Epithelial cell of proximal tubule (primary cell): ENCODE measurements around the gene SACM1L. TPM values are rescaled to one million over a fixed set of nuclear protein-coding genes. Genes with fewer than 3 reads are reported as not detected.

Experiments used
- DNase-seq: peaks from one replicate; pipeline ENCODE4 v3.0.0-alpha.2; 2011; ENCODE audit warnings: low read depth
- H3K4me3 ChIP-seq: 2 replicates; pipeline ENCODE4 v1.5.1; 2011; ENCODE audit warnings: low read depth, mild to moderate bottlenecking, low read length
- total RNA-seq: library from RNA; depleted of rRNA; stranded (reverse); fragments of >200 nt; gene quantifications from 2 replicates; pipeline ENCODE4 v1.2.3, GENCODE V29; 2015
- TF ChIP-seq, protein P1 (sequence below): conservative IDR thresholded peaks from 2 replicates; pipeline ENCODE4 v1.5.1; 2012; ENCODE audit warnings: low read depth, mild to moderate bottlenecking, low read length

Gene SACM1L
- total RNA-seq, 1 donor from 2014 or later, result 15.2 TPM

DNA sequence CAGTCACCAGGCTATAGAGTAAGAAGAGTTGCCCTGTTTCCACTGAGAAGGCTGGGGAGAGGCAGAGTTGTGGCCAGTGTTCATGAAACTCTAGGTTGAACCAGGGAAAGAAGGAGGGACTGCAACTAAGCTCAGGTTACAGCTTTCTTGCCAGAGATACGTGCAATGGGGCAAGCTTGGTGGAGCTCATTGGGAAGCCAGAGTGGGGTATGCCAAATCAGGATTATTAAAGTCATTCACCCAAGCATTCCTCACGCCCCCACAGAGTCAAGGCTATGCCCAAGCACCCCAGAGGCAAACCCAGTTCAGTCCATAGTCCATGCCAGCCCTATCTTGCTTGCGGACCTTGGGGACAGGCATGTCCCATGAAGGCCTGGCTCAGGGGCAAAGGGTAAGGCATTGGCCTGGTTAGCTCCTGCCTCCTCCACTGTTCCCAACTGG is 89.6 kb downstream of the SACM1L start:
- TF ChIP-seq, protein P1, sequence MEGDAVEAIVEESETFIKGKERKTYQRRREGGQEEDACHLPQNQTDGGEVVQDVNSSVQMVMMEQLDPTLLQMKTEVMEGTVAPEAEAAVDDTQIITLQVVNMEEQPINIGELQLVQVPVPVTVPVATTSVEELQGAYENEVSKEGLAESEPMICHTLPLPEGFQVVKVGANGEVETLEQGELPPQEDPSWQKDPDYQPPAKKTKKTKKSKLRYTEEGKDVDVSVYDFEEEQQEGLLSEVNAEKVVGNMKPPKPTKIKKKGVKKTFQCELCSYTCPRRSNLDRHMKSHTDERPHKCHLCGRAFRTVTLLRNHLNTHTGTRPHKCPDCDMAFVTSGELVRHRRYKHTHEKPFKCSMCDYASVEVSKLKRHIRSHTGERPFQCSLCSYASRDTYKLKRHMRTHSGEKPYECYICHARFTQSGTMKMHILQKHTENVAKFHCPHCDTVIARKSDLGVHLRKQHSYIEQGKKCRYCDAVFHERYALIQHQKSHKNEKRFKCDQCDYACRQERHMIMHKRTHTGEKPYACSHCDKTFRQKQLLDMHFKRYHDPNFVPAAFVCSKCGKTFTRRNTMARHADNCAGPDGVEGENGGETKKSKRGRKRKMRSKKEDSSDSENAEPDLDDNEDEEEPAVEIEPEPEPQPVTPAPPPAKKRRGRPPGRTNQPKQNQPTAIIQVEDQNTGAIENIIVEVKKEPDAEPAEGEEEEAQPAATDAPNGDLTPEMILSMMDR, result no peak
- no peak for DNase-seq

DNA sequence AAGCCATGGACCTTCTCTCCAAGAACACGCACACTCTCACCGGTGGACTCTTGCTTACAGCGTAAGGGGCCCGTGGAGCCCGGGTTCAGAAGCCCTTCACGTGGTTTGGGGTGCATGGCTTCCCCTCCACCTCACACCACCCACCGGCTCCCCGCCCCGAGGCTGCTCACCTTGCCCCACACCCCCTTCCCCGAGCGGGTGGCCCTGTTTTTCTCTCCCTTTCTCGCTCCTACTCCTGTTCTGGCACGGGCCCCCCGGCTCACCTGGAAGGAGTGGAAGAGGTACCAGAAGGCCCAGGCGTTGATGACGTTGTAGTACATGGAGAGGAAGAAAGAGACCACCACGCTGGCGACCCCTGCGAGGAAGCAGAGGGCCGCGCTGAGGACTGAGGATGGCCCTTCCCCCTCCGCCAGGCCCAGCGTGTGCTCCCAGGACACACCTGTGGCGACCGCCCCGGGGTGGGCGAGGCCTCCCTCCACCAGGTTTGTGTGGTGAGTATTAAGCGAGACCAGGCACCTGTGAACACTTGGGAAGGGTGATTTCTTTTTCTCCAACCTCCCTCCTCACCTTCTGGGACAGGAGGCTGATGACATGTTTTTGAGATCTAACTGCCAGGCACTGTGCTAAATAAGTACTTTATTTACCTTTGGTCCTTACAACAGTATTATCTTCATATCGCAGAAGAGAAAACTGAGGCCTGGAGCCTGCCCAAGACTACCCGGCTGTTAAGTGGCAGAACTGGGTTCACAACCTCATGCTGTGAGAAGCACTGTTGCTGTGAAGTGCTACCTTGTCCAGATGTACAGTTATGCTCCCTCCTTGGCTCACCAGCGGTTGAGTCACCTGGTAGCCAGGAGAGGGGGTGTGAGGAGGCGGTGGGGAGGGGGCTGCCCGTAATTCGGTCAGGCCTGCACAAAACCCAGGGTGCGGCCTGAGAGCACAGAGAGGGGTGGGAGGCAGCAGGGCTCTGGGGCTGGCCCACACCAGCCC is 90.8 kb downstream of the SACM1L start:
- no peak for DNase-seq
- H3K4me3 ChIP-seq, result no peak overlapping the region
- TF ChIP-seq, protein P1, result no peak

More for the DNA sequence above, 89.6 kb downstream of the SACM1L start:
- no peak overlapping the region for H3K4me3 ChIP-seq

DNA sequence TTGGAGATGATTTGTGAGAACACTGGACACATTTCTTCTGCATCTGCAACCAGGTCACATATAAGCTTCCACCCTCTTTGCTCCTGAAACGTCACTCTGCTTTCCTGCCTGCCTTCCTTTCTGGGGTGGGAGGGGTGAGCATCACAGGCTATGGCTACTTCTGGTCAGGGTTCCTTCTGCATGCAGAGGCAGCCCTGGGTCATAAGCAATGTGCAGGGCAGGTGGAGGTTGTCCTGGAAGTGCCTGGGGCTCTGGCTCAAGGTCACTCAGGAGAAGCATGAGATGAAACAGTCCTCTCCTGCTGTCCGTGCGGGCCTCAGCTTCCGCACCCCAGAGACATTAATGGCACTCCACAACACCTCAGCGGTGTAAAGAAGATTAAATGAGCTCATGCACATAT is 92.1 kb downstream of the SACM1L start:
- TF ChIP-seq, protein P1, result no peak
- H3K4me3 ChIP-seq, result no peak overlapping the region

DNA sequence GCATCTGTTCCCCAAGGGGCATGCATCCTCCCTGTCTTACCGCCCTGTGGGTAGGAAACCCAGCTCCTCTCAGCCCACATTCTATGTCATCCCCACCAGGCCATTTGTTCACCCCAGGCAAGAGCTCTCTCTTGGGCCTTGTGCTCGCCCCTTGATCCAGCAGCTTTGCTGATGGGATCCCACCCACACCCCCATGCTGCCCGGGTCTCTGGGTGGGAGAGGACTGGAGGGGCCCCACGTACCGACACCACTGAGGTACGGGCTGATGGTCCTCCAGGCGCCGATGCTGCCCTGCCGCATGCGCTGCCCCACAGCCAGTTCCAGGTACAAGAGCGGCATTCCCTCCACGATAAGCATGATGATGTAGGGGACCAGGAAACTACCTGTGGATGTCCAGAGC is 92.6 kb downstream of the SACM1L start:
- no peak overlapping the region for H3K4me3 ChIP-seq
- DNase-seq, result no peak
- TF ChIP-seq, protein P1, result no peak

More for the DNA sequence above, 92.1 kb downstream of the SACM1L start:
- DNase-seq, result no peak

DNA sequence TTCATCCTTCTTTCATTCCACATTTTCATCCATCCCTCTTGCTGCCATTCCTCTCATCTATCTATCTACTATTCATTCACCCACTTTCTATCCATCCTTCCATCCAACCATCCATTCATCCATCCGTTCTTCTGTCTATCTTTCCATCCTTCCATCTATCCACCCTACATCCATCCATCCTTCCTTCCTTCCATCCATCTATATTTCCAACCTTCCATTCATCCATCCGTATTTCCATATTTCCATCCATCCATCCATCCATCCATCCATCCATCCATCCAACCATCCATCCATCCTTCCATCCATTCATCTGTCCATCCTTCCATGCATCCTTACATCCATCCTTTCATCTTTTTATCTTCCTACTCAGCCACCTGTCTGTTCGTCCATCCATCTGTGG is 93.2 kb downstream of the SACM1L start:
- no peak for DNase-seq
- H3K4me3 ChIP-seq, result no peak overlapping the region
- TF ChIP-seq, protein P1, result no peak

DNA sequence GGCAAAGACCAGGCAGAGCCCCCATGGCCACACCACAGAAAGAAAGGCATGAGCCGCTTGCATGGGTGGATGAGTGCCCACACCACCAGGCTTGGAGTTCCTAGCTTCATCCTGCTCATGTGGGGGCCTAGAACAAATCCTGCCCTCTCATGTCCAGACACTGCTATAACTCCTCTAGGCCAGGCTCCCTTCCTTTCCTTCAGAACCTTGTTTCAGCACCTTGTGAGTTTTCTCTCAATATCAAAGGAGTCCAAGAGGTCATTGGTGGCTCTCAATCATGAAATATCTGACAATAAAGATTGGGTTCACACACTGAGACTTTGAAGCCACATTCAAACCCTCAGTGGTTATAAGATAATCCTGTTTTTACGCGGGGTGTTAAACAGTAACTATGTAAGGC is 94.5 kb downstream of the SACM1L start:
- TF ChIP-seq, protein P1, result peak; percentile 29
- no peak overlapping the region for H3K4me3 ChIP-seq
- DNase-seq, result no peak

DNA sequence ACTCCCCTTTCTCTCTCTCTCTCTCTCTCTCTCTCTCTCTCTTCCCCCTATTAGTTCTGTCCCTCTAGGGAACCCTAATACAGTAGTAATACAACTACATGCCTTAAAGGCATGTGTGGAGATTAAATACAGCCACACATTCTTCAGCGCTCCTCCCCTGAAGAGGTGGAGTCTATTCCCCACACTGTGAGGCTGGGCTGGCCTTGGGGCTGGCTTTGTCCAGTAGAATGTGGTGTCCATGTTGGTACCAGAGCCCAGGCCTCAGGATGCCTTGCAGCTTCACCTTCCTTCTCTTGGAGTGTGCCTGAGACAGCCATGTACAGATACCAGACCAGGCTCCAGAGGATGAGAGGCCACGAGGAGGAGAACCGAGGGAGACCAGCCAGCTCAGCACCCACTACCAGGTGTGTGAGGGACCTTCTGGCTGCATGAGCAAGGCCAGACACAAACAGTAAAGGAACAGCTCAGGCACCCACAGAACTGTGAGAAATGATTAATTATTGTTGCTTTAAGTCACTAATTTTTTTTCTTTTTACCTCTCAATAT is 96.5 kb downstream of the SACM1L start:
- no peak for DNase-seq
- TF ChIP-seq, protein P1, result no peak

More for the DNA sequence above, 96.5 kb downstream of the SACM1L start:
- H3K4me3 ChIP-seq, result no peak overlapping the region
